OCI-LY1 (cell line): ENCODE data around the gene CREB5.

Experiments used
- H2AFZ ChIP-seq: fragments of 200-600 bp; sonication (generic), shearing (Covaris generic); 2 replicates; pipeline ENCODE4 v1.6.0; 2014; ENCODE audit warnings: antibody characterized with exemption, mild to moderate bottlenecking, low read length
- H3F3A ChIP-seq: fragments of 200-600 bp; sonication (generic), shearing (Covaris generic); 2 replicates; pipeline ENCODE4 v1.6.0; 2014; ENCODE audit warnings: mild to moderate bottlenecking, antibody characterized with exemption, low read length, moderate library complexity; ENCODE audit not compliant: insufficient read depth
- H3K27ac ChIP-seq: fragments of 200-600 bp; sonication (generic); 2 replicates; pipeline ENCODE4 v1.5.1; 2014; ENCODE audit warnings: low read length, mixed run types, mild to moderate bottlenecking, low read depth; ENCODE audit not compliant: poor library complexity, severe bottlenecking
- H3K27me3 ChIP-seq: fragments of 200-600 bp; sonication (generic); 2 replicates; pipeline ENCODE4 v1.6.0; 2014; ENCODE audit warnings: antibody characterized with exemption, mild to moderate bottlenecking, low read length, moderate library complexity; ENCODE audit not compliant: insufficient read depth
- H3K36me3 ChIP-seq: fragments of 200-600 bp; sonication (generic); 2 replicates; pipeline ENCODE4 v1.6.1; 2014; ENCODE audit warnings: mild to moderate bottlenecking, antibody characterized with exemption, low read length, moderate library complexity, mixed read lengths; ENCODE audit not compliant: insufficient read depth
- H3K4me1 ChIP-seq: fragments of 200-600 bp; sonication (generic); 2 replicates; pipeline ENCODE4 v1.5.1; 2014; ENCODE audit warnings: mild to moderate bottlenecking, low read length, moderate library complexity; ENCODE audit not compliant: insufficient read depth, severe bottlenecking
- H3K4me2 ChIP-seq: fragments of 200-600 bp; sonication (generic), shearing (Covaris generic); 2 replicates; pipeline ENCODE4 v1.6.1; 2014; ENCODE audit warnings: low read length
- H3K4me3 ChIP-seq: fragments of 200-600 bp; sonication (generic); 2 replicates; pipeline ENCODE4 v1.5.1; 2014; ENCODE audit warnings: low read length, low read depth, mild to moderate bottlenecking, mixed read lengths; ENCODE audit not compliant: poor library complexity, severe bottlenecking
- H3K79me2 ChIP-seq: fragments of 200-600 bp; shearing (Covaris generic); 2 replicates; pipeline ENCODE4 v1.6.1; 2016; ENCODE audit warnings: mixed run types, low read length, mixed read lengths; ENCODE audit not compliant: insufficient read depth
- H3K9ac ChIP-seq: fragments of 200-600 bp; sonication (generic), shearing (Covaris generic); 2 replicates; pipeline ENCODE4 v1.6.1; 2014; ENCODE audit warnings: mild to moderate bottlenecking, low read length, mixed read lengths
- H3K9me2 ChIP-seq: fragments of 200-600 bp; sonication (generic), shearing (Covaris generic); 2 replicates; pipeline ENCODE4 v1.6.1; 2014; ENCODE audit warnings: low read depth, mild to moderate bottlenecking, low read length, mixed read lengths
- H3K9me3 ChIP-seq: fragments of 200-600 bp; shearing (Covaris generic); 2 replicates; pipeline ENCODE4 v1.6.1; 2014; ENCODE audit warnings: low read length, mixed read lengths
- H4K20me1 ChIP-seq: fragments of 200-600 bp; sonication (generic), shearing (Covaris generic); 2 replicates; pipeline ENCODE4 v1.6.0; 2016; ENCODE audit warnings: mild to moderate bottlenecking, low read length; ENCODE audit not compliant: insufficient read depth
- CTCF ChIP-seq: fragments of 200-600 bp; sonication (generic), shearing (Covaris generic); IDR thresholded peaks from 2 replicates; pipeline ENCODE4 v1.5.1; 2017; ENCODE audit warnings: mild to moderate bottlenecking, antibody characterized with exemption, low read length, moderate library complexity, mixed read lengths
- EZH2 ChIP-seq: fragments of 200-600 bp; sonication (generic), shearing (Covaris generic); IDR thresholded peaks from 2 replicates; pipeline ENCODE4 v1.8.0; 2017; ENCODE audit warnings: borderline replicate concordance, mixed run types, mild to moderate bottlenecking, antibody characterized with exemption, low read length, moderate library complexity, mixed read lengths

Gene CREB5

GRCh38 chr7:28418311-28418710 is 6.0 kb downstream of the CREB5 start:
- no peak overlapping the region for H2AFZ ChIP-seq
- TF ChIP-seq EZH2: no peak
- H4K20me1 ChIP-seq: no peaks in the 10 kb centered on the region
- no peak overlapping the region for H3K4me3 ChIP-seq
- no peaks in the 10 kb centered on the region for H3K4me1 ChIP-seq
- no peaks in the 10 kb centered on the region for H3K36me3 ChIP-seq
- H3K27ac ChIP-seq: no peak overlapping the region
- H3K9ac ChIP-seq: no peak overlapping the region
- H3K9me3 ChIP-seq: no peaks in the 10 kb centered on the region
- H3F3A ChIP-seq: no peaks in the 10 kb centered on the region
- H3K27me3 ChIP-seq: no peaks in the 10 kb centered on the region
- H3K9me2 ChIP-seq: no peaks in the 10 kb centered on the region
- H3K79me2 ChIP-seq: no peaks in the 10 kb centered on the region
- H3K4me2 ChIP-seq: no peak overlapping the region

DNA sequence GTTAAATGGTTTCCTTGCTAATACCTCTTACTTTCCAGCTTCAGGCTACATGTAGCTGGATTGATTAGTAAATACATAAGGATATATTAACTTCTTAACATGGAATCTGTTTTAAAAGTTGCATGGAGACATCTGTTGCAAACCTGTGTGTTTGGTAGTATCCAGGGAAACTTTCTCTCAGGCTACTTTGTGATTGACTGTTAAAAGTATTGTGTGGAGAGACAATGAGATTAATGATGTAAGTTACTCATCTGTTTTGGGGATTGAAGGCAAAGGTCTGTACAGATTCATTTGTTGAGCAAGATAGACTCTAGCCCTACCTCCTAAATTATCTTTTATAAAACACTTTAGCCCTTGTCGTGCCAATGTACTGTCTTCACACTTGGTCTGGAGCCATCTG is 6.6 kb downstream of the CREB5 start:
- no peaks in the 10 kb centered on the region for H3K9me2 ChIP-seq
- no peaks in the 10 kb centered on the region for H3K9me3 ChIP-seq
- no peaks in the 10 kb centered on the region for H3K4me1 ChIP-seq
- H3F3A ChIP-seq: no peaks in the 10 kb centered on the region
- no peak overlapping the region for H3K27ac ChIP-seq
- no peaks in the 10 kb centered on the region for H4K20me1 ChIP-seq
- H2AFZ ChIP-seq: no peak overlapping the region
- H3K9ac ChIP-seq: no peak overlapping the region
- no peaks in the 10 kb centered on the region for H3K36me3 ChIP-seq
- TF ChIP-seq EZH2: no peak
- no peak for TF ChIP-seq CTCF
- no peak overlapping the region for H3K4me2 ChIP-seq
- H3K79me2 ChIP-seq: no peaks in the 10 kb centered on the region
- no peak overlapping the region for H3K4me3 ChIP-seq
- no peaks in the 10 kb centered on the region for H3K27me3 ChIP-seq

DNA sequence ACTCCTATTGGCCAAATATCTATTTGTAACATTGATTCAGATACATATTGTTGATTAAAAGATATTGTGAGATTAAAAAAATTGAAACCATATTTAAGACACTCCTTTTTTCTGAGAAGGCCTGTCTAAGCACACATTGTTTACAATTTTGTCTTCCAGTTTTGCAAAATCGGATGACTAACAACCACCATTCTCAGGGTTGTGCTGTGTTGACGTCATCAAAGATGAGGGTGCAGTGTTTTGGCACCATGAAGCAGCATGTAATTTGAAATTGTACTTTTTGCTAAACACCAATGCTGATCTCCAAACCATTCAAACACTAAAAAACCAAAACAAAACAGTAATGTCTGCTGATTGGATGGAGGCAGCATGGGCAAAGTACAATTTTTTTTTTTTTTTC is 7.4 kb downstream of the CREB5 start:
- no peaks in the 10 kb centered on the region for H3K9me2 ChIP-seq
- no peak overlapping the region for H3K27ac ChIP-seq

More for the DNA sequence above, 7.4 kb downstream of the CREB5 start:
- no peaks in the 10 kb centered on the region for H4K20me1 ChIP-seq
- H3K4me2 ChIP-seq: no peak overlapping the region
- H3K27me3 ChIP-seq: no peaks in the 10 kb centered on the region
- no peaks in the 10 kb centered on the region for H3F3A ChIP-seq
- no peaks in the 10 kb centered on the region for H3K79me2 ChIP-seq
- H3K9ac ChIP-seq: no peak overlapping the region
- no peaks in the 10 kb centered on the region for H3K36me3 ChIP-seq
- no peak for TF ChIP-seq CTCF
- no peak for TF ChIP-seq EZH2
- no peaks in the 10 kb centered on the region for H3K9me3 ChIP-seq
- H2AFZ ChIP-seq: no peak overlapping the region
- no peak overlapping the region for H3K4me3 ChIP-seq
- no peaks in the 10 kb centered on the region for H3K4me1 ChIP-seq
